Measurements from ENCODE around the gene NCOA7.

NCOA7 gene

GRCh38 chr6:125811259-125811658 lies 20.5 kb downstream of the NCOA7 start:
- DNase-seq (ENCODE audit: low read depth in 3 of 3), result no peak

GRCh38 chr6:125812394-125813292 lies 21.9 kb downstream of the NCOA7 start:
- DNase-seq (ENCODE audit: low read depth in 3 of 3), result no peak

- DNase-seq (ENCODE audit: low read depth in 3 of 3), result no peak
Observed at GRCh38 chr6:125814481-125814880, 23.7 kb downstream of the NCOA7 start.

- DNase-seq (ENCODE audit: low read depth in 3 of 3), result no peak
Observed at GRCh38 chr6:125815080-125815910, 24.5 kb downstream of the NCOA7 start.

- no peak for DNase-seq (ENCODE audit: low read depth in 3 of 3)
Observed at GRCh38 chr6:125816828-125817280, 26.1 kb downstream of the NCOA7 start.

GRCh38 chr6:125818225-125818657 lies 27.5 kb downstream of the NCOA7 start:
- DNase-seq (ENCODE audit: low read depth in 3 of 3), result no peak

- DNase-seq (ENCODE audit: low read depth in 3 of 3), result no peak
Observed at GRCh38 chr6:125818772-125819260, 28.1 kb downstream of the NCOA7 start.

- DNase-seq (ENCODE audit: low read depth in 3 of 3), result no peak
Observed at GRCh38 chr6:125819535-125820326, 29.0 kb downstream of the NCOA7 start.

GRCh38 chr6:125821825-125822281 lies 31.1 kb downstream of the NCOA7 start:
- DNase-seq (ENCODE audit: low read depth in 3 of 3), result no peak

GRCh38 chr6:125823180-125823579 lies 32.4 kb downstream of the NCOA7 start:
- no peak for DNase-seq (ENCODE audit: low read depth in 3 of 3)

- DNase-seq (ENCODE audit: low read depth in 3 of 3), result no peak
Observed at GRCh38 chr6:125824946-125825771, 34.4 kb downstream of the NCOA7 start.

- no peak for DNase-seq (ENCODE audit: low read depth in 3 of 3)
Observed at GRCh38 chr6:125826695-125827463, 36.1 kb downstream of the NCOA7 start.

GRCh38 chr6:125827788-125828320 lies 37.1 kb downstream of the NCOA7 start:
- no peak for DNase-seq (ENCODE audit: low read depth in 3 of 3)

GRCh38 chr6:125828476-125829039 lies 37.8 kb downstream of the NCOA7 start:
- DNase-seq (ENCODE audit: low read depth in 3 of 3), result no peak

GRCh38 chr6:125829433-125829832 lies 38.7 kb downstream of the NCOA7 start:
- DNase-seq (ENCODE audit: low read depth in 3 of 3), result no peak

- DNase-seq (ENCODE audit: low read depth in 3 of 3), result no peak
Observed at GRCh38 chr6:125831659-125832058, 40.9 kb downstream of the NCOA7 start.

- no peak for DNase-seq (ENCODE audit: low read depth in 3 of 3)
Observed at GRCh38 chr6:125832391-125833117, 41.8 kb downstream of the NCOA7 start.

GRCh38 chr6:125834348-125834747 lies 43.6 kb downstream of the NCOA7 start:
- no peak for DNase-seq (ENCODE audit: low read depth in 3 of 3)

All from stimulated activated CD4-positive, alpha-beta T cell treated with anti-CD3 and anti-CD28 coated beads, TNF-alpha, amount 100 ng/mL, for 4 hours (primary cell).